ENCODE data around the gene KIAA0040.

The KIAA0040 gene

DNA sequence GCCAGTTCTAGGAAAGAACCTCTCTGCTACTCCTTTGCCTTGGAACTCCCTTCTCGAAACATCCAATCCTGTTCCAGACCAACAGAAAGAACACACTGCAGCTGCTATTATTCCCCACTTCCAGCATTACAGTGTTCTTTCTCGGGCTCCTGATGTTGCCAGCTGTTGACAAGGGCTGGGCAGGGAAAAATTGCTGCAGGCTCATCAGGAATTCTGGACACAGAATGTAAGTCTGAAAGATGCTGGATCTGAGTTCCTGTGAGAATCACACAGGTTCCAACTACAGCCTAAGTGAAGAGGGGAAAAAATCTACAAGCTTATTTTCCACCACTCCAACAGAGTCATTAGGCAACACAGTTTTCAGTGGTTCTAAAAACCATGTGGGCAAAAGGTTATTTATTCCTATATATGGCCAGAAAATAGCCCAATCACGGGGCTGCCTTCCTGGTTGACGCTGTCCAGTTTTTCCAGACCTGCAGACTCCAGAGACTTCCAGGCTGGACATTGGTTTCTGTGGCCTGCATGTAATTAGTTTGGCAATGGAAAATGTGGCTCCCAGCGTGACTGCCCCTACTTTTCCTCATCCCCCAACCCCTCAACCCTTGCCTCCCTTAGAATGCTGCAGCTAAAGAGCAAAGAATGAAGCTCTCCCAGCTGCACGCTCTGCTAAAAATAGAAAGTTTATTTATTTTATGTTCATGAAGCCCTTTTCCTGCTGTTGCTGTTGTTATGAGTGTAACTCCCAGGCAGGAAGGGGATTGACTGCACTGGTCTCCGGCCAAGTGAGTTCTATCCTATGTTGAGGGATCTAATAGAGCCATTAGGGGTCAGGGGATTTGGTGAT, 8.3 kb upstream of the KIAA0040 start:
- no peak for FAIRE-seq

DNA sequence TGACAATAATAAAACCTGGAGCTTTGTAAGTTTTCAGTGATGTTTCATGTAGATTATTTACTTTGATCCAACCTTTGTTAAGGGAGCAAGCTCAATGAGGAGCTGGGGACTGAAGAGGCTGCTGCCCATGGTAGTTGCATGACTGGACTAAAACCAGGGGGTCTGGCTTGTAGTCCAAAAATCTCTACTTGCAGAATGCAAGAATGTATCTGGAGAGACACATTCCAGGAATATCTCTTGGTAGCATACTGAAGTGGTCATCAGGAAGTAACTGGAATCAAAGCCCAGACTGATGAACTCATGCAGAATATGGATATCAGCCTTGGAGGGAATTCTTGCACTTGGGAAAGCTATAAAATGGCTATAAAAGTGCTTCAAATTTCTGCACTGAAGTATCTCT, 5.8 kb upstream of the KIAA0040 start:
- no peak for FAIRE-seq

DNA sequence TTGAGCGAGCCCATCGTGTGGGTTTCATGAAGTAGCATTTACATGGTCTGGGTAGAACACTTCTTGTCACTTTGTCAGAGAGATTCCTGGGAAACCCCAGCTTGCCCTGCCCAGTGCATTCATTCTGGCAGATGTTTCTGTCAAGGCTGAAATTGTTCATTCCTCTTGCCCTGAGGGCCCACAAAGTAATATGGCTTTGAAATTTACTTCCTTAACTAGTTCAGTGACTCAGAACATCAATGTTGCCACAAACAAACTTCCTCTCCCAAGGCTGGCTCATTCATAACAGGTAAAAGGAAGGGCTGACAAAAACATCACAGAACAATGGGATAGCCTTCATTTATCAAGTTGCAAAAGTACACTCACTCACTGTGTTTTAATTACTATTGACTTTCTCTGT, 5.0 kb upstream of the KIAA0040 start:
- no peak for FAIRE-seq

DNA sequence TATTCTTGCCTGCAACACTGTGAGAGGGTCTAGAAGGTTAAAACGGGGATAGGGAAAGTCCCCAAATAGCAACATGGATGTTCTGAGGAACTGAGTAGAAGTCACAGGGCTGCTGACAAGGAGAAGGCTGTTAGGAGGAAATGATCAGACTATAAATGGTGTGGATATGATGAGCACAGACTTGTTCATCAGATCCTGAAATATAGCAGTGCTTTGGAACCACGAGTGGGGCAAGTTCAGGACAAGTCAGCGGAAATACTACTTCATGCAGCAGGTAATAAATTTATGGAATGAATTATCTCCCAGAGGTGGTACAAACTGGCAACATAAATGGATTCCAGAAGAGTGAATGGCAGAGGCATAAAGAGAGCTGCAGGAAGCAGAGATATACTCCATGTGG, 3.2 kb upstream of the KIAA0040 start:
- no peak for FAIRE-seq

DNA sequence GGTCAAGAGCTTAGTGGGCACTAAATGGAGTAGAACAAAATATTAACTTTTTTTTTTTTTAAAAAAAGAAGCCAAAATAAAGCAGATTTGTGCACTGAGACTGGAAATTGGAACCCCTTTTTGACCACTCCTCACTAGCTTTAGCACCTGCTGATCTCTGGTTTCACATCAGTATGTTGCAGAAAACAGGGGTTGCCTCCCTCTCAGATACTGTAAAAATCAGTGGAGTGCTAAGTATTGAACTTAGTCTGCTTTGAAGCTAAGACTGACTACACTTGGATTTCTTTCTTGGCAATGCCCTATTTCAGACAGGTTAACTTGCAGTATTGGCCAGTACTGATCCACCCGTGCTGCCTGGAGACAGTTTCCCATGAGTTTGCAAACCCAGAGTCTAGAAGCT, 2.7 kb upstream of the KIAA0040 start:
- FAIRE-seq = no peak

DNA sequence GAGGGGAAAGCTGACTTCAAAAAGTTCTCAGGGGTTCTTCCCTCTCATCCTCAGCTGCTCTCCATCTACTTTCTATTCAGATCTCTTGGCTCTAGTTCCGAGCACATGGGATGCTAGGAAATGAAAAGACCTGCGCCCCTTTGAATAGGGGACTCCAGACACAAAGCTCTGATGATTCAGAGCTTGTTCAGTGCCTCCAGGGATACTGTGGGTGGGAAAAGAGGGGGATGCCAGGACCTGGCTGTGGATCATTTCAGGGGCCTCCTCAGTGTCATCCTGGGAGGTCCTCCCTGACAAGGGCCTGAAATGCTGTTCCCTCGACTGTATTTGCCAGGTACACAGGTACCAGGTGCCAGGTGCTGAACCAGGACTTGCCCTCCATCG, 943 bp upstream of the KIAA0040 start:
- FAIRE-seq = no peak

DNA sequence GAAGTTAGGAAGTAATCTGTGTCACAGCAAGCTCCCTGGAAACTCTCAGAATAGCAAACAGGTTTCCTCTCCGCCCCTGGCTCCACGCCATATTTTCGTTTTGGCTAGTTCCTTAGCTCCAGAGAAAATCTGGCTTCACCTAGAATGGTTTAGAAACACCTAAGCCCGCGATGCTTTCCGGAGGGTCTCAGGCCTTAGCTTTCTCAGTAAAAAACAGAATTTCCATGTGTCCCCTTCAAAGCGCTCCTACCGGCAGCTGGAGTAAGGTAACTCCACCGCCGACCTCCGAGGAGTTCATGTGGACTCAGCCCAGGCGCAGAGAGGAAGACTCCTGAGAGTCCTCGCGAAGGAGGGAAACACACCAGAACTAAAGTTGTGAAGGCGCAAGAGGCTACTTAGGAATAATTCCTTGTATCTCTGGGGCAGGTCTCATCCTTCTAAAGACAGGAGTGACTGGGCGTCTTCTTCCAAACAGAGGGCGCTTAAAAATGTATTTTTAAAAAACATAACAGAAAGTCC, 406 bp downstream of the KIAA0040 start:
- FAIRE-seq = no peak

DNA sequence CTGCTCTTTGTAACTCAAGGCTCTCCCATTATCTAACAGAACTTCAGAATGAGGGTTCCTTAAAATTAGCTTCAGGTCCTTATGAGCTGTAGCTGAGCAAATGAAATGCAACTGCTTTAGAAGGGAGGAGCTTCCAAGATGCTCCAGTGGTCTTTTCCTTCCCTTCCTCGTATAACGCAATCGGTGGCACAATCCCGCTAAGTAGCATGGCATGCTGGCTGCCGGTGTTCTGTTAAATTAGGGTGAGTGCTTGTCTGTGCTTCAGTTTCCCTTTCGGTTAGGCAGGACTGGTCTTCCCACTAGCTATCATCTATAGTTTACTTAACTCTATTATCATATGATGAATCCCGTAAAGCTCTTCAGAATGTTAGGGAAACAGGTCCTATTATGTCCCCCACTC, 917 bp downstream of the KIAA0040 start:
- FAIRE-seq = no peak

DNA sequence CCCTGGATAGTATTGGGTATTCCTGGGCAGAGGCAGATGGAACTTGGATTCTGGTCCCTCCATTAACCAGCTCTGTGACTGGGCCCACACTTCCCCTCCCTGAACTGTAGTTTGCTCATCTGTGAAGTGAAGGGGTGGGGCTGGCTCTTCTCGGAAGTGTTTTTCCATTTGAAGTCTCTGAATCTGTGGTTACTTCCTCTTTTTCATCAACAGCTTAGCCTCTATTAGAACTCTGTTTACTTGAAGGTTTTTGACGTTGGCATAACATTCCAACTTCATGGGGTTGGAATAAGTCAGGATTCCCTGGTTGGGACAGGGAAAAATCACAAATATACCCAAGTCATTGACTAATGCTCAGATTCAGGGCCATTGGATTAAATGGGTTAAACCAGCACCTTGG, 3.6 kb downstream of the KIAA0040 start:
- no peak for FAIRE-seq

DNA sequence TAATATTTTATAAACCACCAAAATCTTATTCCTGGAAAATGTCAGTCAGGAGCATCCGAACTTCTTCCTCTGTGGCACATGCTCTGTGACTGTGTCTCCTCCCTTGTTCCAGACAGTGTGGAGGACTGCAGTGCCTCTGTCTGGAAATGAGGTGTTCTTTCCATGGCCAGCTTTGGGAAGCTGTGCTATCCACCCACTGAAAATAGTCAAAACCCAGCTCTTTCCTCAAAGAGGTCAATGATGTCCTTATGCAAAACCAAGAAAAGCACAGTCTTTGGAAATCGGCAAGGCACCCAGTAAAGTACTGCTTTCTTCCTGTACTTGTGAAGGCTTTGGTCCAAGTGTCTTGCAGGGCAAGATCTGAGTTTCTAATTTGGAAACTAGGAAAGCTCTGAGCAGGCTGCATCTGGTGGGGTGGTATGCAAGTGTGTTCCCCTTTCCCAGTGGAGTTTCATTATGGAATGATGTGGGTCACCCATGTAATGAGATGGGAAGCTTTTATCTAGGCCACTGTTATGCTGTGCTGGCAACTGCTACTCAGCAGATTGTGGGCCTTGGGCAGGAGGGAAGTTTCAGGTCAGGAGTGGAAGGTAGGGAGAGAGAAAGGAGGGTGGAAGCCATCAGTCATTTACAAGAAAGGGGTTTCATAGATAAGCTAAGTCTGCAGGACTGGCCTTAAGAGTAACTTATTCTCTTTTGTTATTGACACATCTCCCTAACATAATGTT, 6.0 kb downstream of the KIAA0040 start:
- FAIRE-seq = no peak

DNA sequence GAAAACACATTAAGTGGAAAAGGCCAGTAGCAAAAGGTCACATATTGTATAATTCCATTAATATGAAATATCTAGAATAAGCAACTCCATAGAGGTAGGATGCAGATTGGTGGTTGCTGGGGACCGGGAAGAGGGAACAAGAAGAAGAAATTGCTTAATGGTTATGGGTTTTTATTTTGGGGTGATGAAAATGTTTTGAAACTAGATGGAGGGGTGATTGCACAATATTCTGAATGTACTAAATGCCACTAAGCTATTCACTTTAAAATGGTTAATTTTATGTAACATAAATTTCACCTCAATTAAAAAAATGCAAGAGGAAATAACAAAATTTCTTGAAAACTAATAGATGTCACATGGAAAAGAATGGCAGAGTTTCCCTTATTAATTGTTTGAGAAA, 6.7 kb downstream of the KIAA0040 start:
- FAIRE-seq = no peak

DNA sequence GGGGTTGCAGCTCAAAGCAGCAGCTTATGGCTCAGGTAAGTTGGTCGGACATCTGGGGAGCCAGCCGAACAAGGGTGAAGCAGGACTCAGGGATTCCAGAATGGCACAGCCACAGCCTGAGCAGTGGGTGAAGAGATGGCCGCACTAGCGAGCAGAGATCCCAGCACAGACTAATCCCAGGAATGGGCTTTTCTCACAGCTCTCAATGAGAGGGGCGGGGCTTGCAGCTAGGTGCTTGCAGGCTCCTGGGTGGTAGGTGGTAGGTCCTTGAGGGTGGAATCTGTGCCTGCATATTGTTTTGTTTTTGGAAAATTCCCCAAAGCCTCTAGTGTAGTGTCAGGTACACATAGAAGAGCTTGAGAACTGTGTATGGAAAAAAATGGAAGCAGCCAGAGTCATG, 9.0 kb downstream of the KIAA0040 start:
- no peak for FAIRE-seq

DNA sequence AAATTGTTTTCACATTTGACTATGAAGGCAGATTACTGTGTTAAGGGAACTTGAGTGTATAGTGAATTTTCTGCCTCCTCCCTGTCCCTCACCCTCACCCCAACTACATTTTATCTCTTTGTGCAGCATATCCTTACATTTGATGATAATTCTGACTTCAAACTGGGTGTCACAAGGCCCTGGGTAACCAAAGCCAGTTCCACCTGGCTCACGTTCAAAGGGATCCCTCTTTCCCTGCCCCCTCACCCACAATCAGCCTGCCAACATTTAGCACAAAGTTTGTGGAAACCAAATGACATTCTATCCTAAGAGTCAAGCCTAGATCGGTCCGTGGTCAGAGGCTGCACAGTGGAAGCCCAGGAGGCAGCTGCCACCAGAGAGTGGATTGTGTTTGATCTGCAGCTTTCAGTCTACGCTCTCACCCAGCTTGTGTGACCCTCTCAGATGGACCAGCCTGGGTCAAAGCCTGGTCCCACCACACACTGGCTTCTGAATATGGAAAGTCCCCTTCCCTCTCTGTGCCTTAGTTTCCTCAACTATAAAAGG, 10.3 kb downstream of the KIAA0040 start:
- FAIRE-seq = no peak

DNA sequence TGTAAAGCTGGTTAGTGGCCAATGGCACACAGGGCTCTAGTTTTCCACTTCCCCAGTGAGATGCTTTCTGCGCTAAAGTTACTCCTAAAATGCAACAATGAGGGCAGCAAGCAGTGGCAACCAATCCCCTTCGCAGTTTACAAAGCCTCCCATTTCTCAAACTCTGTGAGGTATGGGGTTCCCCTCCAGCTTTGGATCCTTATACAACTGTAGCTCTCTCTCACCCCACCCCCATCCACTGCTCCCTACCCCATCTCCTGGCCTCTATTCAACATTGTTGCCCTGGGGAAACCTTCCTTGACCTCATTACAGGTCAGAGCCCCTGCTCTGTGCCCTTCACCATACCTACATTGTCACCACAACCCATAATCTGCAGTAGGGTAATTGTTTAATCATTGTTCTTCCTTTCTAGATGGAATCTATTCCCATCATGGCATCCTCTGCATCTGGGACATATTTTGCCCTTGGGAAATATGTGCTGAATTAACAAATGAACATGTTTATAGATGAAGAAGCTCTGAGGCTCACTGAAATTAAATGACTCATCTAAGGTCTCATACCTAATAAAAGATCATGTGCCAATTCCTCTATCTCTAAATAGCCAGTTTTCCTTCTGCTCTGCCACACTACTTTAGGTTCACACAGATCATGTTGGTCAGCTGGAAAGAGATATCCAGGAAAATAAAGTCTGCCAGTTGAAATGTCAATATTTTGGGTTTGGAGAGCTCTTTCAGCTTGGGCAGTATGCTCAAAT, 12.6 kb downstream of the KIAA0040 start:
- FAIRE-seq = no peak

DNA sequence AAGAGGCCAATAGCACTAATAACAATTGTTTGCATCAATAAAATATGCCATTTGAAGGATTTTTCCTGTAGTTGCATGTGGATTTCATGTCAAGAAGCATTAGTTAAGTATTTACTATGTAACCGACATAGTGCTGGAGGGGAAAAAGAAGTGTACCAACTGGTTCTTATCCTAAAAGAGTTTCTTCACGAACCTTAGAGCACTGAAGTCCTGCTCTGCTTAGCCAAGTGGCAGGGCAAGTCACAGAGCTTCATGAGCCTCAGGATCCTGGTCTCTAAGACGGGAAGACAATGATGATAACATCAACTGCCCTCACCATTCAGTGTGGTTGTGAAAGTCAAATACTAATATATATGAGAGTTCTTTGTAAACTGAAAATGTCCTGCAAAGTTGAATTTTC, 14.1 kb downstream of the KIAA0040 start:
- FAIRE-seq = no peak

DNA sequence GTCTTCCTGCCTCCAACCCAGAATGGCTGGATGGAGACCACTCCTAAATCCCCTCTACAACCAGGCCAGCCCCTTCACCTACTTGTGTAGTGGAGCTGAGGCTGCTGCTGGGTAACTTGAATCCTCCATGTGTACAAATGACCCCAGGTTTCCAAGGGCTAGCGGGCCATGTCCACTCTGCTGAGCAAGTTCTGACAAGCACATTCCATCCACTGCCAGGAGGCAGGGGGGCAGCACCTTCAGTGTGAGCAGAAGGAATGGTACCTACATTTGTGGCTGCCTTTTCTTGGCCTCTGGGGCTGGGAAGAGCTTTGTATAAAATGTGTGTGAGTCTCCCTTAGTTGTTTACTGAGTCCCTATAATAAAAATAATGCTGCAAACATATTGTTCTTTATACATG, 14.5 kb downstream of the KIAA0040 start:
- no peak for FAIRE-seq

DNA sequence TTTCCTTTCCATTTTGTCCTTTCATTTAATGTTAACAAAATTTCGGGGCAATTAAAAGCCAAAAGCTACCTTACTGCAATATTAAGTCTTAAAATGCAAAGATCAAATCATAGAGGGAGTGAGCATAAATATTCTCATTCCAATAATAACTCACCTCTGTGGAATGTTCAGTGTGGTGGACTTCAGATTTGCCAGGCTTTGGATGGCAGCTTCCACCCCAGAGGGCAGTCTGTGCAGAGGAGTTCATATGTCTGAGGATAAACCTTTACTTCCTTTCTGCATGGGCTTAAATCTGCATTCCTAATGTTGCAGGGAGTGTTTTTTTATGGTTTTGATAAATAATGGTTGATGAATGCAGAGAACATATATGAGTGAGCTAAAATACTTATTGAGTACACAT, 16.3 kb downstream of the KIAA0040 start:
- FAIRE-seq = no peak

DNA sequence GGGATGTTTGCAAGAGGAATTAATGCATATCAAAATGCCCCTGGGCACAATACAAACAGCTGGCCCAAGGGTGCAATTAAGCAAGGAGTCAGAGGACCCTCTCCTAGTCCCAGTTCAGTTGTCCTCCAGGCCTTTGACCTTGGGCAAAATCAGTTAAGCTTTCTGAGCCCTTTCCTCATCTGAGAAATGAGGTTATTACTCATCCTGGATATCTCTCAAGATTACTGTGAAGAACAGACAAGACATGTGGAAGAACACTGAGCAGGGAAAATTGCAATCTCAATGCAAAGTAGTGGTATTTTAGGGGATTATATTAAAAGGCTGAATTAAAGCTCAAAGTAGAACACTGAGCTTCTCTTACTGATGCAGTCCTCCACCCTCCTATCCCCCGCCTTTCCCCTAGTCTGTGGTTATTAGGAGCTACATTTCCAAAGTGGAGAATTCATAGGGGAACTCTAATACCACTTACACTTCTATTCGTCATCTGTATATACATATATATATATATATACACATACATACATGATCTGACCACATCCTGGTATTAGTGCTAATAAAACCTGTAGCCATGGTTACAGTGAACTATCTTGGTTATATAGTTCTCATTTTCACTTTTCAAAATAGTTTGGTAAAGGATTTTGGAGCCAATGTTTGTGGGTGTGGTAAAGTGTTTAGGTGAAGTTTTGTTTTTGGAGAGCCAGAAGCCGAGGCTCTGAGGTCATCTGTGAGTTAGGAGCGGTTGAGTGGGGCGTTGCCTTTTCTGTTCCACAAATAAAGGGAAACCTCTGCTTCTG, 18.1 kb downstream of the KIAA0040 start:
- FAIRE-seq = no peak

DNA sequence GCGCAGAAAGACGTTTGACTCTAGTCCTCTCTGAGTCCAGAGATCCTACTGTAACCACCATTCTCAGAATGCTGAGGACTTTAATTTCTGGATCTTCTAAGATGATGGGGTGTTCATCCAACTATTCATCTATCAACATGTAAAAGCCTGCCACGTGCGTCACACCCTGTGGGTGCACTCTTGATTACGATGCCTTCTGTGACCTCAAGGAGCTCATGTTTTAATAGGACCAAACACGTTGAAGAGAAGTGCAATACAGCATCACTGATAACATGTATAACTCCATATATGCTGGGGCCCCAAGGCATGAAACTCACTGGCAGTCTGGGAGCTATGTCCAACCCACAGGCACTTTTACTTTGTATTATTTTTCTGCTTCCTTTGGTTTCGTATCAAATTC, 19.0 kb downstream of the KIAA0040 start:
- no peak for FAIRE-seq

DNA sequence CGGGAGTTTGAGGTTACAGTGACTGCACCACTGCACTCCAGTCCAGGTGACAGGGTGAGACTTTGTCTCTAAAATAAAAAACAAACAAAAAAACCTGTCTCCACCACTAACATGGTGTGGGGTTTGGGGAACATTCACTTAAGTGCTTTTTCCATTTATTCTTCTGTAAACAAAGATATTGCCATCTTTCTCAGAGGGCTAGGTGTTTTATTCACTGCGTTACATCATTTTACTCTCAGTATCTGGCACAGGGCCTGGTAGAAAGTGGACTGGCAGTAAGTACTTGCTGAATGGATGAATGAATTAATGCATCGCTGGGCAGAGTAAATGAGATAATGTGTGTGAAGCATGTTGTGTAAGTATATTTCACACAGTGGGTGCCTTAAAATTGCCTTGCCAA, 20.1 kb downstream of the KIAA0040 start:
- FAIRE-seq = no peak

DNA sequence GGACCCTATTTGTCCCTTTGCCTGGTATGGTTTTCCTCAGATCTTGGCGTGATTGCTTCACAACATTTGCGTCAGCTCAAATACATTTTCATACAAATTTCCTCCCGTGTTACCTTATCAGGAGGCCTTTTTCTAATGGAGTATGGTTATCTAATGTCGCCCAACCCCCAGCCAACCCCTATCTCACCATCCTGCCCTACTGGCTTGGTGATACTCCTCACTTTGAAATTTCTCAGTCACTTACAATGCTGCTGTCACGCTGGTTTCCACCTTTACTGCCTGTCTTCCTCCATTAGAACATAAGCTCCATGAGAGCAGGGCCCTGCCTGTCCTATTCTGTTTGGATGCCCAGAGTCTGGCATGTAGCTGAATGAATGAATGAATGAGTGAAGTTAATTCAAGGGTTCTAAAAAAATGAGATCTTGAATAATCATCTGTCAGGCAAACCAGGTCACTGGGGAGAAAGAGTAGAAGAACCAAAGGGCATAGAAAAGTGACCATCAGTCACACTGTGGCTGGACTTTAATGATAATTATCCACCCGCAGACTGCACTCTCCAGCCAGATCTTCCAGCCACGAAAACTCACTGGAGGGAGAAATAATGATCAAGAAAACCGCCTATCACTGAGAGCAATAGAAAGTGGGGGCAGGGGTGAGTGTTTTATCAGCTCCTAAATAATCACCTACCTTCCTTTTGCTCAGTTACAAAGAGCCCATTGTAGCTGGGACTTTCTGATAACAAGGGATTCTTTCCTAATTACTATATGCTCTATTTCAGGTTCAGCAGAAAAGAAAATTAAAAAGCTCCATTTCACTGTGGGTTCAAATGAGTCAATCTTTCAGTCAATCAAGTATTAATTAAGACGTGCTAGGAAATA, 21.3 kb downstream of the KIAA0040 start:
- FAIRE-seq = no peak

Data from A204.1 (cell line).